HG02610 (cell line): Measurements from ENCODE around the gene SLC26A8.
A peak's percentile ranks its signal among the peaks of the same experiment; 100 is the strongest.
"Not testable (repeated sequence)": the region's sequence is repeated elsewhere in the genome, so short reads cannot be mapped to it uniquely, and the experiment has no call there.

Source experiments
- ATAC-seq: cut with Tn5 transposase; IDR thresholded peaks from one replicate; pipeline ENCODE4 v1.9.1; 2021; ENCODE audit warnings: mild to moderate bottlenecking, moderate library complexity; ENCODE audit not compliant: unreplicated experiment

SLC26A8 gene

GRCh38 chr6:35954333-35954732 is 70.1 kb downstream of the SLC26A8 start:
- ATAC-seq = no peak

GRCh38 chr6:35948725-35949124 is 75.7 kb downstream of the SLC26A8 start:
- no peak for ATAC-seq

GRCh38 chr6:35945650-35946025 is 78.8 kb downstream of the SLC26A8 start:
- no peak for ATAC-seq

- ATAC-seq = no peak
Observed at GRCh38 chr6:35943390-35943789, 81.1 kb downstream of the SLC26A8 start.

- ATAC-seq = no peak
Observed at GRCh38 chr6:35942355-35942754, 82.1 kb downstream of the SLC26A8 start.

GRCh38 chr6:35941170-35941569 is 83.3 kb downstream of the SLC26A8 start:
- ATAC-seq = not testable (repeated sequence)

GRCh38 chr6:35940014-35940413 is 84.4 kb downstream of the SLC26A8 start:
- ATAC-seq = not testable (repeated sequence)

GRCh38 chr6:35939259-35939658 is 85.2 kb downstream of the SLC26A8 start:
- not testable (repeated sequence) for ATAC-seq

- no peak for ATAC-seq
Observed at GRCh38 chr6:35936681-35937359, 87.6 kb downstream of the SLC26A8 start.

GRCh38 chr6:35935469-35935868 is 89.0 kb downstream of the SLC26A8 start:
- ATAC-seq = no peak

GRCh38 chr6:35933844-35934243 is 90.6 kb downstream of the SLC26A8 start:
- no peak for ATAC-seq

GRCh38 chr6:35931873-35932272 is 92.6 kb downstream of the SLC26A8 start:
- ATAC-seq = not testable (repeated sequence)

GRCh38 chr6:35931120-35931561 is 93.3 kb downstream of the SLC26A8 start:
- ATAC-seq = no peak

- no peak for ATAC-seq
Observed at GRCh38 chr6:35929601-35930000, 94.8 kb downstream of the SLC26A8 start.

- ATAC-seq = no peak
Observed at GRCh38 chr6:35926509-35927215, 97.8 kb downstream of the SLC26A8 start.

- ATAC-seq = no peak
Observed at GRCh38 chr6:35925961-35926360, 98.5 kb downstream of the SLC26A8 start.

GRCh38 chr6:35924146-35924545 is 100.3 kb downstream of the SLC26A8 start:
- ATAC-seq = no peak

- no peak for ATAC-seq
Observed at GRCh38 chr6:35922139-35922554, 102.3 kb downstream of the SLC26A8 start.

GRCh38 chr6:35920793-35921732 is 103.4 kb downstream of the SLC26A8 start, which contains the start of gene SRPK1:
SRPK1 (minus strand) TSS chr6:35921098; CDS start chr6:35921056, 42 bp downstream.
- peak; percentile 82 for ATAC-seq

GRCh38 chr6:35919827-35920751 is 104.4 kb downstream of the SLC26A8 start:
- ATAC-seq = peak; percentile 49
